ENCODE measurements around the gene IRF9.

IRF9 gene

DNA sequence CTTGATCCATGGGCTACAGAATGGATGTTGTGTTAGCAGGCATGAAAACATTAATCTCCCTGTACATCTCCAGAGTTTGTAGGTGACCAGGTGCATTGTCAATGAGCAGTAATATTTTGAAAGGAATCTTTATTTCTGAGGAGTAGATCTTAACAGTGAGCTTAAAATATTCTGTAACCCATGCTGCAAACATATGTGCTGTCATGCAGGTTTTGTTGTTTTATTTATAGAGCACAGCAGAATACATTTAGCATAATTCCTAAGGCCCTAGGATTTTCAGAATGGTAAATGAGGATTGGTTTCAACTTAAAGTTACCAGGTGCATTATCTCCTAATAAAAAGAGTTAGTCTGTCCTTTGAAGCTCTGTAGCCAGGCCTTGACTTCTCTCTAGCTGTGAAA lies 34.1 kb upstream of the IRF9 start:
- Histone ChIP-seq H3K9me3 (ENCODE audit: insufficient read depth, low read length) (no peaks in the 10 kb centered on the region), H3K4me1 (ENCODE audit: insufficient read depth, insufficient read length) (peaks cover 2% of the 10 kb centered on the region), H3K36me3 (ENCODE audit: insufficient read depth, insufficient read length, low read length) (peaks cover 6% of the 10 kb centered on the region), H3K9ac (ENCODE audit: insufficient read length, low read depth) (no peak overlapping the region), H3K4me3 (ENCODE audit: insufficient read length, low read depth) (no peak overlapping the region), H3K27me3 (ENCODE audit: insufficient read depth, insufficient read length) (no peaks in the 10 kb centered on the region)
- DNase-seq (ENCODE audit: low read depth, low spot score), result no peak
- TF ChIP-seq SUZ12 (IDR thresholded peaks at IDR 0.05; ENCODE audit: extremely low read depth, insufficient read depth, insufficient read length) (no peak), YY1 (IDR thresholded peaks at IDR 0.05; ENCODE audit: insufficient read depth, insufficient read length) (no peak), ZNF274 (IDR thresholded peaks at IDR 0.05; ENCODE audit: low read depth, low read length) (no peak)

- Histone ChIP-seq H3K4me3 (ENCODE audit: insufficient read length, low read depth) (no peak overlapping the region), H3K9me3 (ENCODE audit: insufficient read depth, low read length) (no peaks in the 10 kb centered on the region), H3K9ac (ENCODE audit: insufficient read length, low read depth) (no peak overlapping the region), H3K4me1 (ENCODE audit: insufficient read depth, insufficient read length) (peaks cover 7% of the 10 kb centered on the region), H3K27me3 (ENCODE audit: insufficient read depth, insufficient read length) (no peaks in the 10 kb centered on the region), H3K36me3 (ENCODE audit: insufficient read depth, insufficient read length, low read length) (peaks cover 6% of the 10 kb centered on the region)
- TF ChIP-seq SUZ12 (IDR thresholded peaks at IDR 0.05; ENCODE audit: extremely low read depth, insufficient read depth, insufficient read length) (no peak), YY1 (IDR thresholded peaks at IDR 0.05; ENCODE audit: insufficient read depth, insufficient read length) (no peak), ZNF274 (IDR thresholded peaks at IDR 0.05; ENCODE audit: low read depth, low read length) (no peak)
- no peak for DNase-seq (ENCODE audit: low read depth, low spot score)
These were observed 33.4 kb upstream of the IRF9 start for GRCh38 chr14:24127673-24128072.

DNA sequence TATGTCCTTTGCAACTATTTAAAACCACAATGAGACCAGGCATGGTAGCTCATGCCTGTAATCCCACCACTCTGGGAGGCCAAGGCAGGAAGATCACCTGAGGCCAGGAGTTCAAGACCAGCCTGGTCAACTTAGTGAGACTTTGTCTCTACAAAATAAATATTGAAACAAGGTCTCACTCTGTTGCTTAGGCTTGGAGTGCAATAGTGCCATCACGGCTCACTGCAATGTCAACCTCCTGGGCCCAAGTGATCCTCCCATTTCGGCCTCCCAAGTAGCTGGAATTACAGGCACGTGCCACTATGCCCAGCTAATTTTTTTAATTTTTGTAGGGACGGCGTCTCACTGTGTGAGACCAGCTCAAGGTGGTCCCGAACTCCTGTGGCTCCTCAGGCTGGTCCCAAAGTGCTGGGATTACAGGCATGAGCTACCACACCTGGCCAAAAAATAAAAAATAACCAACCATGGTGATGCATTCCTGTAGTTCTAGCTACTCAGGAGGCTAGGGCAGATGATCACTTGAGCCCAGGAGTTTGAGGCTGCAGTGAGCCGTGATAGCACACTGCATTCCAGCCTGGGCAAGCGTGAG lies 31.6 kb upstream of the IRF9 start:
- H3K4me1 ChIP-seq (ENCODE audit: insufficient read depth, insufficient read length), result peaks cover 7% of the 10 kb centered on the region
- no peaks in the 10 kb centered on the region for H3K27me3 ChIP-seq (ENCODE audit: insufficient read depth, insufficient read length)
- H3K9me3 ChIP-seq (ENCODE audit: insufficient read depth, low read length), result no peaks in the 10 kb centered on the region
- DNase-seq (ENCODE audit: low read depth, low spot score), result no peak
- no peak overlapping the region for H3K4me3 ChIP-seq (ENCODE audit: insufficient read length, low read depth)
- TF ChIP-seq YY1 (IDR thresholded peaks at IDR 0.05; ENCODE audit: insufficient read depth, insufficient read length) (no peak), ZNF274 (IDR thresholded peaks at IDR 0.05; ENCODE audit: low read depth, low read length) (no peak), SUZ12 (IDR thresholded peaks at IDR 0.05; ENCODE audit: extremely low read depth, insufficient read depth, insufficient read length) (no peak)
- H3K36me3 ChIP-seq (ENCODE audit: insufficient read depth, insufficient read length, low read length), result no peaks in the 10 kb centered on the region
- no peak overlapping the region for H3K9ac ChIP-seq (ENCODE audit: insufficient read length, low read depth)

DNA sequence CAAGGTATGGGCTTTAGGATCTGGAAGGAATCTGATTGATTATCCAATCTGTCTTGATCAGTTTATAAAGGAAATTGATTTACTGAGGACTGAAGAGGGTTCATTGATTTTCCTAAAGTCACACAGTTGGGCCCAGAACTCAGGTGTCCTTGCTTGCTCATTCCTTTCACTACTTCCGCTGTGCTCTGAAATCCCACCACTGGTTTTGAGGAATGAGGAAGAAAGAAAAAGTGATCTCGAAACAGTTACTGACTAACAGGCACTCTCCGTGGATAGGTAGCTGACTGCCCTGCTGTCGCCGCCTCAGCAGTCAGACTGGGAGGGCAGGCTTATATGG lies 30.7 kb upstream of the IRF9 start, which contains the start of gene FITM1:
Gene FITM1, plus strand, starts transcription at position 280 of the 337 bp plus-strand sequence. CDS start 905 bp downstream, outside the sequence.
- DNase-seq (ENCODE audit: low read depth, low spot score), result no peak
- peaks cover 3% of the 10 kb centered on the region for H3K27me3 ChIP-seq (ENCODE audit: insufficient read depth, insufficient read length)
- no peak for TF ChIP-seq SUZ12 (IDR thresholded peaks at IDR 0.05; ENCODE audit: extremely low read depth, insufficient read depth, insufficient read length)
- no peak for TF ChIP-seq ZNF274 (IDR thresholded peaks at IDR 0.05; ENCODE audit: low read depth, low read length)
- no peak for TF ChIP-seq YY1 (IDR thresholded peaks at IDR 0.05; ENCODE audit: insufficient read depth, insufficient read length)
- no peaks in the 10 kb centered on the region for H3K36me3 ChIP-seq (ENCODE audit: insufficient read depth, insufficient read length, low read length)
- H3K9me3 ChIP-seq (ENCODE audit: insufficient read depth, low read length), result no peaks in the 10 kb centered on the region
- H3K4me3 ChIP-seq (ENCODE audit: insufficient read length, low read depth), result no peak within 1 kb of the TSS
- H3K9ac ChIP-seq (ENCODE audit: insufficient read length, low read depth), result no peak within 1 kb of the TSS
- peaks cover 7% of the 10 kb centered on the region for H3K4me1 ChIP-seq (ENCODE audit: insufficient read depth, insufficient read length)

GRCh38 chr14:24130717-24131548 lies 30.1 kb upstream of the IRF9 start:
- Histone ChIP-seq H3K4me1 (ENCODE audit: insufficient read depth, insufficient read length) (peaks cover 7% of the 10 kb centered on the region), H3K9me3 (ENCODE audit: insufficient read depth, low read length) (no peaks in the 10 kb centered on the region), H3K27me3 (ENCODE audit: insufficient read depth, insufficient read length) (peaks cover 4% of the 10 kb centered on the region), H3K9ac (ENCODE audit: insufficient read length, low read depth) (no peak overlapping the region), H3K36me3 (ENCODE audit: insufficient read depth, insufficient read length, low read length) (no peaks in the 10 kb centered on the region), H3K4me3 (ENCODE audit: insufficient read length, low read depth) (no peak overlapping the region)
- no peak for TF ChIP-seq YY1 (IDR thresholded peaks at IDR 0.05; ENCODE audit: insufficient read depth, insufficient read length)
- TF ChIP-seq ZNF274 (IDR thresholded peaks at IDR 0.05; ENCODE audit: low read depth, low read length), result no peak
- TF ChIP-seq SUZ12 (IDR thresholded peaks at IDR 0.05; ENCODE audit: extremely low read depth, insufficient read depth, insufficient read length), result no peak
- no peak for DNase-seq (ENCODE audit: low read depth, low spot score)

DNA sequence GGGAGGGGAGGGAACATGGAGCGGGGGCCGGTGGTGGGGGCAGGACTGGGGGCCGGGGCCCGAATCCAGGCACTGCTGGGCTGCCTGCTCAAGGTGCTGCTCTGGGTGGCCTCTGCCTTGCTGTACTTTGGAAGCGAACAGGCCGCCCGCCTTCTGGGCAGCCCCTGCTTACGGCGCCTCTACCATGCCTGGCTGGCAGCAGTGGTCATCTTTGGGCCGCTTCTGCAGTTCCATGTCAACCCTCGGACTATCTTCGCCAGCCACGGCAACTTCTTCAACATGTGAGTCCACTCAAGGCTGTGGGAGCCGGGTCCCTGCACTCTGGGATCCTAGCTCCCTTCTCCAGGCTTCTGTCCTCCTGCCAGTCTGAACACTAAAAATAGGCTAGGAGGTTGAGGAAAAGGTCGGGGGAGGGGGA lies 29.5 kb upstream of the IRF9 start:
- DNase-seq (ENCODE audit: low read depth, low spot score), result no peak
- H3K4me1 ChIP-seq (ENCODE audit: insufficient read depth, insufficient read length), result peaks cover 7% of the 10 kb centered on the region
- TF ChIP-seq ZNF274 (IDR thresholded peaks at IDR 0.05; ENCODE audit: low read depth, low read length) (no peak), YY1 (IDR thresholded peaks at IDR 0.05; ENCODE audit: insufficient read depth, insufficient read length) (no peak), SUZ12 (IDR thresholded peaks at IDR 0.05; ENCODE audit: extremely low read depth, insufficient read depth, insufficient read length) (no peak)

GRCh38 chr14:24132061-24132685 lies 28.9 kb upstream of the IRF9 start:
- no peak for DNase-seq (ENCODE audit: low read depth, low spot score)
- Histone ChIP-seq H3K27me3 (ENCODE audit: insufficient read depth, insufficient read length) (peaks cover 4% of the 10 kb centered on the region), H3K4me1 (ENCODE audit: insufficient read depth, insufficient read length) (peaks cover 7% of the 10 kb centered on the region), H3K4me3 (ENCODE audit: insufficient read length, low read depth) (no peak overlapping the region), H3K9me3 (ENCODE audit: insufficient read depth, low read length) (no peaks in the 10 kb centered on the region), H3K36me3 (ENCODE audit: insufficient read depth, insufficient read length, low read length) (no peaks in the 10 kb centered on the region), H3K9ac (ENCODE audit: insufficient read length, low read depth) (no peak overlapping the region)
- TF ChIP-seq ZNF274 (IDR thresholded peaks at IDR 0.05; ENCODE audit: low read depth, low read length) (no peak), SUZ12 (IDR thresholded peaks at IDR 0.05; ENCODE audit: extremely low read depth, insufficient read depth, insufficient read length) (no peak), YY1 (IDR thresholded peaks at IDR 0.05; ENCODE audit: insufficient read depth, insufficient read length) (no peak)

More for the DNA sequence above, 29.5 kb upstream of the IRF9 start:
- Histone ChIP-seq H3K27me3 (ENCODE audit: insufficient read depth, insufficient read length) (peaks cover 4% of the 10 kb centered on the region), H3K9ac (ENCODE audit: insufficient read length, low read depth) (no peak overlapping the region), H3K9me3 (ENCODE audit: insufficient read depth, low read length) (no peaks in the 10 kb centered on the region), H3K36me3 (ENCODE audit: insufficient read depth, insufficient read length, low read length) (no peaks in the 10 kb centered on the region), H3K4me3 (ENCODE audit: insufficient read length, low read depth) (no peak overlapping the region)
